CD4-positive, alpha-beta T cell treated with Interleukin-4 for 1 hour (primary cell): ENCODE results near the gene PCDHGA6.
A peak's percentile ranks its signal among the peaks of the same experiment; 100 is the strongest.
"Not testable (repeated sequence)": the region's sequence is repeated elsewhere in the genome, so short reads cannot be mapped to it uniquely, and the experiment has no call there.

Source experiments
- DNase-seq, 2 donors: peaks; one replicate each; pipeline ENCODE4 v3.0.0-alpha.2; 2020 to 2022

Gene PCDHGA6

GRCh38 chr5:141360685-141361084, 13.0 kb upstream of the PCDHGA6 start:
- no peak for DNase-seq

GRCh38 chr5:141362719-141363118, 11.0 kb upstream of the PCDHGA6 start:
- no peak for DNase-seq

GRCh38 chr5:141363952-141364660, 9.6 kb upstream of the PCDHGA6 start, which contains the start of gene PCDHGA5:
Gene PCDHGA5 (plus strand): TSS chr5:141364162. CDS start chr5:141364331, 169 bp downstream.
- no peak for DNase-seq

- DNase-seq = no peak
Measured at GRCh38 chr5:141366016-141366896, 7.4 kb upstream of the PCDHGA6 start.

- DNase-seq = peak in 1 of 2 donors; percentile 47
Measured at GRCh38 chr5:141369994-141370848, 3.5 kb upstream of the PCDHGA6 start, which contains the start of gene PCDHGB3. Gene PCDHGB3 (plus strand): TSS chr5:141370242. CDS start chr5:141370395, 153 bp downstream.

GRCh38 chr5:141371572-141372475, 1.9 kb upstream of the PCDHGA6 start:
- DNase-seq = no peak

- no peak for DNase-seq
Measured at GRCh38 chr5:141374627-141375026, 936 bp downstream of the PCDHGA6 start.

- DNase-seq = not testable (repeated sequence)
Measured at GRCh38 chr5:141375444-141376155, 1.9 kb downstream of the PCDHGA6 start.

GRCh38 chr5:141382469-141383294, 9.0 kb downstream of the PCDHGA6 start, which contains the start of gene PCDHGA7:
Gene PCDHGA7 (plus strand): TSS chr5:141382742. CDS start chr5:141382900, 158 bp downstream.
- DNase-seq = peak in 1 of 2 donors; percentile 13

- DNase-seq = no peak
Measured at GRCh38 chr5:141383345-141383744, 9.7 kb downstream of the PCDHGA6 start.

GRCh38 chr5:141384471-141385267, 11.0 kb downstream of the PCDHGA6 start:
- DNase-seq = no peak

- peak in 1 of 2 donors; percentile 28 for DNase-seq
Measured at GRCh38 chr5:141387557-141388311, 14.0 kb downstream of the PCDHGA6 start, which contains the start of gene PCDHGB4. Gene PCDHGB4 (plus strand): TSS chr5:141387698. CDS start chr5:141387885, 187 bp downstream.

- no peak for DNase-seq
Measured at GRCh38 chr5:141388661-141389060, 15.0 kb downstream of the PCDHGA6 start.

GRCh38 chr5:141389153-141390042, 15.7 kb downstream of the PCDHGA6 start:
- DNase-seq = no peak

- DNase-seq = no peak
Measured at GRCh38 chr5:141392429-141393198, 18.9 kb downstream of the PCDHGA6 start, which contains the start of gene PCDHGA8. Gene PCDHGA8 (plus strand): TSS chr5:141392633. CDS start chr5:141392814, 181 bp downstream.

- no peak for DNase-seq
Measured at GRCh38 chr5:141393267-141393666, 19.6 kb downstream of the PCDHGA6 start.
